Spleen (tissue), 11 donors: ENCODE data around the gene MRPL14. TPM values are rescaled to one million over a fixed set of nuclear protein-coding genes. Genes with fewer than 3 reads are reported as not detected.

Experiments
- DNase-seq: peaks from one replicate; pipeline ENCODE4 v3.0.0-alpha.2; 2020
- H3K27ac ChIP-seq, 8 donors: fragments of 200-600 bp; sonication (generic) in 7 of 8; 1 replicate in 4 of 8; 2 replicates in 4 of 8; pipeline versions ENCODE4 v1.5.0 to v1.8.0; 2016 to 2021; ENCODE audit warnings: inconsistent platforms in 4 of 8, mild to moderate bottlenecking in 4 of 8, moderate library complexity in 1 of 8
- H3K27me3 ChIP-seq, 7 donors: fragments of 200-600 bp; sonication (generic) in 6 of 7; replicated peaks in 1 of 7; 1 replicate in 4 of 7; 2 replicates in 3 of 7; pipeline versions ENCODE4 v1.5.0 to v1.8.0; 2016 to 2021; ENCODE audit warnings: inconsistent platforms in 3 of 7, mild to moderate bottlenecking in 1 of 7
- H3K36me3 ChIP-seq, 6 donors: fragments of 200-600 bp; sonication (generic) in 5 of 6; 1 replicate in 4 of 6; 2 replicates in 2 of 6; pipeline versions ENCODE4 v1.5.0 to v1.8.0; 2016 to 2021; ENCODE audit warnings: inconsistent platforms in 2 of 6
- H3K4me1 ChIP-seq, 6 donors: fragments of 200-600 bp; sonication (generic) in 5 of 6; 1 replicate in 3 of 6; 2 replicates in 3 of 6; pipeline versions ENCODE4 v1.5.0 to v1.8.0; 2016 to 2021; ENCODE audit warnings: inconsistent platforms in 3 of 6
- H3K4me3 ChIP-seq, 8 donors: fragments of 200-600 bp; sonication (generic) in 7 of 8; 1 replicate in 4 of 8; 2 replicates in 4 of 8; pipeline versions ENCODE4 v1.5.0 to v1.8.0; 2016 to 2021; ENCODE audit warnings: inconsistent platforms in 4 of 8, mild to moderate bottlenecking in 4 of 8, moderate library complexity in 2 of 8
- H3K9me3 ChIP-seq, 8 donors: fragments of 200-600 bp; sonication (generic) in 7 of 8; 1 replicate in 4 of 8; 2 replicates in 4 of 8; pipeline versions ENCODE4 v1.5.0 to v1.8.0; 2016 to 2021; ENCODE audit warnings: inconsistent platforms in 4 of 8
- CTCF ChIP-seq, 11 experiments: fragments of 200-600 bp in 7 of 11; fragments of 450-650 bp in 4 of 11; sonication (generic) in 4 of 11; IDR thresholded peaks in 8 of 11; conservative IDR thresholded peaks in 3 of 11; 1 replicate in 7 of 11; 2 replicates in 4 of 11; pipeline versions ENCODE4 v1.4.0 to v1.8.0; 2016 to 2021; ENCODE audit warnings: antibody characterized with exemption in 11 of 11, inconsistent platforms in 4 of 11, mild to moderate bottlenecking in 1 of 11
- POLR2A ChIP-seq, 3 donors: fragments of 450-650 bp; IDR thresholded peaks; one replicate each; pipeline ENCODE4 v1.5.1; 2017; ENCODE audit warnings: antibody characterized with exemption in 3 of 3, mild to moderate bottlenecking in 1 of 3
- POLR2AphosphoS5 ChIP-seq, 3 donors: sonication (generic); formaldehyde crosslinking; IDR thresholded peaks; one replicate each; pipeline ENCODE4 v1.5.1; 2017; ENCODE audit warnings: antibody characterized with exemption in 3 of 3
- WGBS, 5 donors: extraction: QIAGEN DNeasy Blood & Tissue Kit in 3 of 5; methylation state at CpG; one replicate each; pipeline versions ENCODE4 v1.1.5 to v1.1.7; 2013 to 2018; 5-methylcytosine and 5-hydroxymethylcytosine counted together
- intact Hi-C: fragments of 100-400 bp; cut with DNase I; formaldehyde crosslinking; loops from one replicate; pipeline ENCODE4 v1.15.0; 2023; ENCODE audit warnings: low total_unique reads
- polyA plus RNA-seq, 3 donors: library from polyadenylated mRNA; stranded (reverse); fragments of 200-250 nt; gene quantifications; one replicate each; pipeline ENCODE4 v1.2.1, GENCODE V29; 2013
- total RNA-seq, 7 donors: library from RNA; depleted of rRNA in 3 of 7; stranded (reverse); fragments of >200 nt in 3 of 7; fragmentation: NEBNext Ultra II Directional in 4 of 7; extraction: Animal tissue kit (Norgen Biotek cat#: 25700) in 4 of 7; gene quantifications; one replicate each; pipeline versions ENCODE4 v1.1.0 to v1.2.1, GENCODE V29; 2016 to 2021
- donor health status: healthy with polysubstance abuse.
- donor health status: DM: no; HTN: no; CAD: no; lungs with moderate emphysema.
- donor health status: DM: no; HTN: no; CAD: no.
- donor health status: Bipolar disorder and iron deficiency.
- donor health status: healthy.
- donor health status: DM: no; HTN: no; CAD: no.
- donor health status: DM: yes; HTN: yes; CAD: no.

MRPL14 gene
- total and polyA plus RNA-seq, 10 donors = 20.2 to 55.3 (median 27.3) TPM

GRCh38 chr6:44171899-44172546 lies 44.8 kb upstream of the MRPL14 start:
- Histone ChIP-seq H3K9me3 (no peaks in the 10 kb centered on the region), H3K4me3 (no peak overlapping the region), H3K4me1 (peaks cover 3 to 16% (median 11%) of the 10 kb centered on the region in 6 donors), H3K36me3 (no peaks in the 10 kb centered on the region), H3K27me3 (peaks cover 0 to 5% (median 0%) of the 10 kb centered on the region in 7 donors), H3K27ac (no peak overlapping the region)
- WGBS, 5 donors = 76 to 89% (median 80%) methylated on average over 11 to 12 of the region's 12 CpGs
- DNase-seq = no peak
- TF ChIP-seq POLR2A (IDR thresholded peaks at IDR 0.05) (no peak), POLR2AphosphoS5 (IDR thresholded peaks at IDR 0.05) (no peak), CTCF (IDR thresholded peaks at IDR 0.05 in 8 of 11, conservative IDR thresholded peaks at IDR 0.05 in 3 of 11) (no peak)
- intact Hi-C loops = loop anchor here (5.0 to 10.0 kb wide), 2 partner anchors 63 to 165 kb away; no protein-coding TSS in a partner anchor

- 71 to 77% (median 76%) methylated on average over 10 of the region's 10 CpGs for WGBS, 5 donors
- H3K27me3 ChIP-seq = peaks cover 0 to 8% (median 0%) of the 10 kb centered on the region in 7 donors
- no peaks in the 10 kb centered on the region for H3K9me3 ChIP-seq
- intact Hi-C loops = loop anchor here (5.0 to 10.0 kb wide), 2 partner anchors 65 to 167 kb away; no protein-coding TSS in a partner anchor
- H3K4me1 ChIP-seq = peaks cover 0 to 7% (median 3%) of the 10 kb centered on the region in 6 donors
- H3K27ac ChIP-seq = no peak overlapping the region
- DNase-seq = no peak
- TF ChIP-seq POLR2AphosphoS5 (IDR thresholded peaks at IDR 0.05) (no peak), CTCF (IDR thresholded peaks at IDR 0.05 in 8 of 11, conservative IDR thresholded peaks at IDR 0.05 in 3 of 11) (no peak)
- no peaks in the 10 kb centered on the region for H3K36me3 ChIP-seq
- H3K4me3 ChIP-seq = no peak overlapping the region
These were observed 42.8 kb upstream of the MRPL14 start for GRCh38 chr6:44169886-44170570.

- intact Hi-C loops = no loop called here
- WGBS, 5 donors = 70 to 81% (median 77%) methylated on average over 9 of the region's 9 CpGs
- H3K27me3 ChIP-seq = peaks cover 0 to 8% (median 0%) of the 10 kb centered on the region in 7 donors
- no peaks in the 10 kb centered on the region for H3K9me3 ChIP-seq
- no peak for DNase-seq
- H3K4me1 ChIP-seq = peaks cover 0 to 7% (median 3%) of the 10 kb centered on the region in 6 donors
- no peak for TF ChIP-seq POLR2AphosphoS5 (IDR thresholded peaks at IDR 0.05)
- no peak for TF ChIP-seq CTCF (IDR thresholded peaks at IDR 0.05 in 8 of 11, conservative IDR thresholded peaks at IDR 0.05 in 3 of 11)
- TF ChIP-seq POLR2A (IDR thresholded peaks at IDR 0.05) = no peak
- H3K36me3 ChIP-seq = no peaks in the 10 kb centered on the region
- H3K27ac ChIP-seq = no peak overlapping the region
- H3K4me3 ChIP-seq = no peak overlapping the region
These were observed 41.9 kb upstream of the MRPL14 start for GRCh38 chr6:44169154-44169553.

GRCh38 chr6:44167567-44167966 lies 40.3 kb upstream of the MRPL14 start:
- Histone ChIP-seq H3K27ac (no peak overlapping the region), H3K4me1 (peaks cover 0 to 2% (median under 1%) of the 10 kb centered on the region in 6 donors), H3K9me3 (no peaks in the 10 kb centered on the region), H3K36me3 (no peaks in the 10 kb centered on the region), H3K4me3 (no peak overlapping the region), H3K27me3 (peaks cover 0 to 19% (median 0%) of the 10 kb centered on the region in 7 donors)
- WGBS, 5 donors = 92 to 100% (median 96%) methylated on average over 1 of the region's 1 CpG
- no peak for DNase-seq
- TF ChIP-seq CTCF (IDR thresholded peaks at IDR 0.05 in 8 of 11, conservative IDR thresholded peaks at IDR 0.05 in 3 of 11) (no peak), POLR2AphosphoS5 (IDR thresholded peaks at IDR 0.05) (no peak), POLR2A (IDR thresholded peaks at IDR 0.05) (no peak)
- intact Hi-C loops = no loop called here
